GM12878 (cell line): ENCODE measurements around the gene DQX1. TPM values are rescaled to one million over a fixed set of nuclear protein-coding genes. Genes with fewer than 3 reads are reported as not detected.

Experiments used
- ATAC-seq: fragments of 200-7000 bp; cut with Tn5 transposase; 3 replicates; pipeline ENCODE4 v1.9.1; 2020; ENCODE audit warnings: mild to moderate bottlenecking, moderate library complexity
- BruUV-seq: library from RNA; stranded (reverse); fragments of 400-500 nt; replicated peaks from 2 replicates; lab custom pipeline; 2021; lab: Mats Ljungman, UMichigan
- CTCF ChIA-PET: fragments of 300-600 bp; sonication (Branson Sonifier 250); formaldehyde crosslinking; extraction: SDS; loops from one replicate; lab custom pipeline; 2021; ENCODE audit warnings: inconsistent platforms; lab: Yijun Ruan, JAX
- POLR2A ChIA-PET: fragments of 350-600 bp; formaldehyde crosslinking; extraction: SDS; loops from one replicate; lab custom pipeline; 2021; ENCODE audit warnings: inconsistent platforms; lab: Charles Lee
- RAD21 ChIA-PET: fragments of 300-600 bp; sonication (Branson Sonifier 250); formaldehyde crosslinking; loops from one replicate; lab custom pipeline; 2023; ENCODE audit warnings: antibody characterized with exemption; ENCODE audit not compliant: unreplicated experiment; lab: Charles Lee
- SMC1A ChIA-PET: fragments of 300-600 bp; sonication (Branson Sonifier 250); formaldehyde crosslinking; loops from one replicate; lab custom pipeline; 2023; ENCODE audit not compliant: unreplicated experiment, uncharacterized antibody; lab: Charles Lee
- DNase-seq: peaks from one replicate; pipeline ENCODE4 v3.0.0-alpha.2; 2011; ENCODE audit warnings: low read depth, low spot score
- FAIRE-seq: peaks from 3 replicates; lab custom pipeline; 2011; peaks lifted over from hg19 to GRCh38; lab: Jason Lieb, UNC
- H2AFZ ChIP-seq: 2 replicates; pipeline ENCODE4 v1.6.0; 2011; ENCODE audit warnings: low read depth, low read length, control low read depth; ENCODE audit not compliant: control insufficient read depth
- H3K27ac ChIP-seq: 2 replicates; pipeline ENCODE4 v1.5.1; 2011; ENCODE audit warnings: control low read depth; ENCODE audit not compliant: control insufficient read depth, insufficient read depth
- H3K27me3 ChIP-seq, 2 experiments: replicated peaks in 1 of 2; 2 replicates each; pipeline versions ENCODE4 v1.6.0 to v1.6.1; 2011; ENCODE audit warnings: low read length in 1 of 2; ENCODE audit not compliant: control insufficient read depth in 2 of 2, insufficient read depth in 2 of 2
- H3K36me3 ChIP-seq, 2 experiments: 2 replicates each; pipeline ENCODE4 v1.5.1; 2011; ENCODE audit warnings: low read length in 1 of 2; ENCODE audit not compliant: control insufficient read depth in 2 of 2, insufficient read depth in 2 of 2
- H3K4me1 ChIP-seq: 2 replicates; pipeline ENCODE4 v1.6.1; 2011; ENCODE audit warnings: mild to moderate bottlenecking, low read length, moderate library complexity, mixed read lengths; ENCODE audit not compliant: control insufficient read depth, insufficient read depth
- H3K4me2 ChIP-seq: 2 replicates; pipeline ENCODE4 v1.6.0; 2011; ENCODE audit warnings: control low read depth; ENCODE audit not compliant: control insufficient read depth, insufficient read depth
- H3K4me3 ChIP-seq: fragments of 200-600 bp; sonication (generic); 2 replicates; pipeline ENCODE4 v1.5.1; 2016
- H3K79me2 ChIP-seq: 2 replicates; pipeline ENCODE4 v1.6.0; 2011; ENCODE audit warnings: low read length; ENCODE audit not compliant: control insufficient read depth, insufficient read depth
- H3K9ac ChIP-seq: 2 replicates; pipeline ENCODE4 v1.8.0; 2011; ENCODE audit warnings: low read length, control low read depth, mixed read lengths; ENCODE audit not compliant: control insufficient read depth, insufficient read depth
- H3K9me3 ChIP-seq: replicated peaks from 3 replicates; pipeline ENCODE4 v1.5.1; 2011; ENCODE audit warnings: mild to moderate bottlenecking, low read length; ENCODE audit not compliant: control insufficient read depth, insufficient read depth
- H4K20me1 ChIP-seq: 2 replicates; pipeline ENCODE4 v1.6.0; 2011; ENCODE audit not compliant: control insufficient read depth, insufficient read depth
- CEBPB ChIP-seq, 2 experiments: fragments of 150-350 bp in 1 of 2; IDR thresholded peaks; 2 replicates each; pipeline ENCODE4 v1.6.1; 2012 to 2014; ENCODE audit warnings: low read depth in 2 of 2, low read length in 2 of 2, borderline replicate concordance in 1 of 2, inconsistent platforms in 1 of 2
- CEBPZ ChIP-seq: fragments of 150-350 bp; IDR thresholded peaks from 2 replicates; pipeline ENCODE4 v1.6.1; 2016; ENCODE audit warnings: low read depth, low read length
- CHD2 ChIP-seq: IDR thresholded peaks from 2 replicates; pipeline ENCODE4 v1.6.1; 2011; ENCODE audit warnings: low read depth, low read length, improper control_type of control experiment, borderline replicate concordance
- HDAC2 ChIP-seq: fragments of 200-600 bp; sonication (generic); IDR thresholded peaks from 2 replicates; pipeline ENCODE4 v1.6.1; 2017
- KDM1A ChIP-seq: fragments of 200-600 bp; sonication (generic); IDR thresholded peaks from 2 replicates; pipeline ENCODE4 v1.6.1; 2016; ENCODE audit warnings: borderline replicate concordance
- LARP7 ChIP-seq: fragments of 450-650 bp; IDR thresholded peaks from 2 replicates; pipeline ENCODE4 v1.6.1; 2017; ENCODE audit warnings: mild to moderate bottlenecking
- POLR2A ChIP-seq: IDR thresholded peaks from 2 replicates; pipeline ENCODE4 v1.6.1; 2011; ENCODE audit warnings: low read depth, mild to moderate bottlenecking, low read length
- RUNX3 ChIP-seq: IDR thresholded peaks from 2 replicates; pipeline ENCODE4 v1.6.1; 2012; ENCODE audit warnings: low read length, inconsistent platforms
- SPI1 ChIP-seq: IDR thresholded peaks from 2 replicates; pipeline ENCODE4 v1.6.1; 2011; ENCODE audit warnings: low read depth, mild to moderate bottlenecking, low read length, moderate library complexity, borderline replicate concordance; ENCODE audit not compliant: insufficient read depth
- ZNF274 ChIP-seq: IDR thresholded peaks from one replicate; pipeline ENCODE4 v1.8.0; 2011; ENCODE audit not compliant: insufficient read length, insufficient read depth
- ZSCAN29 ChIP-seq: fragments of 450-650 bp; IDR thresholded peaks from 2 replicates; pipeline ENCODE4 v1.6.1; 2017; ENCODE audit warnings: mild to moderate bottlenecking, moderate library complexity
- WGBS: methylation state at CpG from one replicate; pipeline ENCODE4 v1.1.6; 2016; ENCODE audit warnings: low lambda C conversion rate; ENCODE audit not compliant: insufficient replicate concordance, insufficient coverage; ENCODE audit errors: missing lambda C conversion rate; 5-methylcytosine and 5-hydroxymethylcytosine counted together
- in situ Hi-C: fragments of 300-500 bp; cut with MboI; formaldehyde crosslinking; loops from 9 replicates; pipeline ENCODE4 v1.14.3; 2018; ENCODE audit warnings: mixed read lengths
- intact Hi-C: fragments of 100-400 bp; cut with micrococcal nuclease; formaldehyde crosslinking; loops from one replicate; pipeline ENCODE4 v1.14.2; 2022; ENCODE audit not compliant: unreplicated experiment
- polyA plus RNA-seq, 11 experiments: library from polyadenylated mRNA; depleted of rRNA in 4 of 11; unstranded in 6 of 11; stranded (reverse) in 5 of 11; fragments of >200 nt; fragmentation: Nextera tagmentation in 4 of 11; fragmentation: Illumina TruSeq in 1 of 11; extraction: Ambion mirVana in 4 of 11; extraction: Trizol in 1 of 11; gene quantifications; 1 replicate in 1 of 11; 2 replicates in 10 of 11; pipeline versions ENCODE4 v1.2.1 to v1.2.3, GENCODE V29; 2011 to 2016; ENCODE audit warnings: inconsistent platforms in 2 of 11, missing spikeins in 2 of 11, low read depth in 1 of 11
- total RNA-seq, 4 experiments: library from RNA; depleted of rRNA in 3 of 4; stranded (reverse); fragments of >200 nt in 3 of 4; fragmentation: Illumina TruSeq in 1 of 4; extraction: Trizol in 1 of 4; gene quantifications; 2 replicates each; pipeline versions ENCODE4 v1.2.1 to v1.2.3, GENCODE V29; 2013 to 2021
- TF ChIP-seq, protein P1 (sequence below): IDR thresholded peaks from 2 replicates; pipeline ENCODE4 v1.6.1; 2012; ENCODE audit warnings: low read depth, low read length, improper control_type of control experiment
- TF ChIP-seq, protein P2 (sequence below): fragments of 450-650 bp; IDR thresholded peaks from 2 replicates; pipeline ENCODE4 v1.6.1; 2017; ENCODE audit warnings: mild to moderate bottlenecking, moderate library complexity
- TF ChIP-seq, protein P3 (sequence below): fragments of 450-650 bp; IDR thresholded peaks from 2 replicates; pipeline ENCODE4 v1.6.1; 2014; ENCODE audit warnings: mild to moderate bottlenecking

DQX1 gene
- total and polyA plus RNA-seq, 10 of the 15 experiments (the other 5 are each of a cell fraction or from before 2014, with no cell fraction given): 0.34 to 2.1 (median 0.86) TPM

- WGBS: 78% methylated on average over 10 of the region's 10 CpGs
- no TSS peak for BruUV-seq
- H3K36me3 ChIP-seq: peaks cover 8 to 26% of the 10 kb centered on the region in 2 experiments
- TF ChIP-seq, protein P1, sequence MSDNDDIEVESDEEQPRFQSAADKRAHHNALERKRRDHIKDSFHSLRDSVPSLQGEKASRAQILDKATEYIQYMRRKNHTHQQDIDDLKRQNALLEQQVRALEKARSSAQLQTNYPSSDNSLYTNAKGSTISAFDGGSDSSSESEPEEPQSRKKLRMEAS: no peak
- no peak for TF ChIP-seq LARP7
- TF ChIP-seq HDAC2: no peak
- no peak for TF ChIP-seq KDM1A
- no peak for TF ChIP-seq CEBPZ
- TF ChIP-seq ZSCAN29: no peak
- TF ChIP-seq RUNX3: no peak
- TF ChIP-seq SPI1: no peak
- TF ChIP-seq, protein P2, sequence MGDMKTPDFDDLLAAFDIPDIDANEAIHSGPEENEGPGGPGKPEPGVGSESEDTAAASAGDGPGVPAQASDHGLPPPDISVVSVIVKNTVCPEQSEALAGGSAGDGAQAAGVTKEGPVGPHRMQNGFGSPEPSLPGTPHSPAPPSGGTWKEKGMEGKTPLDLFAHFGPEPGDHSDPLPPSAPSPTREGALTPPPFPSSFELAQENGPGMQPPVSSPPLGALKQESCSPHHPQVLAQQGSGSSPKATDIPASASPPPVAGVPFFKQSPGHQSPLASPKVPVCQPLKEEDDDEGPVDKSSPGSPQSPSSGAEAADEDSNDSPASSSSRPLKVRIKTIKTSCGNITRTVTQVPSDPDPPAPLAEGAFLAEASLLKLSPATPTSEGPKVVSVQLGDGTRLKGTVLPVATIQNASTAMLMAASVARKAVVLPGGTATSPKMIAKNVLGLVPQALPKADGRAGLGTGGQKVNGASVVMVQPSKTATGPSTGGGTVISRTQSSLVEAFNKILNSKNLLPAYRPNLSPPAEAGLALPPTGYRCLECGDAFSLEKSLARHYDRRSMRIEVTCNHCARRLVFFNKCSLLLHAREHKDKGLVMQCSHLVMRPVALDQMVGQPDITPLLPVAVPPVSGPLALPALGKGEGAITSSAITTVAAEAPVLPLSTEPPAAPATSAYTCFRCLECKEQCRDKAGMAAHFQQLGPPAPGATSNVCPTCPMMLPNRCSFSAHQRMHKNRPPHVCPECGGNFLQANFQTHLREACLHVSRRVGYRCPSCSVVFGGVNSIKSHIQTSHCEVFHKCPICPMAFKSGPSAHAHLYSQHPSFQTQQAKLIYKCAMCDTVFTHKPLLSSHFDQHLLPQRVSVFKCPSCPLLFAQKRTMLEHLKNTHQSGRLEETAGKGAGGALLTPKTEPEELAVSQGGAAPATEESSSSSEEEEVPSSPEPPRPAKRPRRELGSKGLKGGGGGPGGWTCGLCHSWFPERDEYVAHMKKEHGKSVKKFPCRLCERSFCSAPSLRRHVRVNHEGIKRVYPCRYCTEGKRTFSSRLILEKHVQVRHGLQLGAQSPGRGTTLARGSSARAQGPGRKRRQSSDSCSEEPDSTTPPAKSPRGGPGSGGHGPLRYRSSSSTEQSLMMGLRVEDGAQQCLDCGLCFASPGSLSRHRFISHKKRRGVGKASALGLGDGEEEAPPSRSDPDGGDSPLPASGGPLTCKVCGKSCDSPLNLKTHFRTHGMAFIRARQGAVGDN: no peak
- TF ChIP-seq CEBPB (IDR thresholded peaks at IDR 0.05; ENCODE audit: borderline replicate concordance in 1 of 2, low read depth in 2 of 2, low read length in 2 of 2): no peak
- TF ChIP-seq POLR2A: no peak
- TF ChIP-seq, protein P3, sequence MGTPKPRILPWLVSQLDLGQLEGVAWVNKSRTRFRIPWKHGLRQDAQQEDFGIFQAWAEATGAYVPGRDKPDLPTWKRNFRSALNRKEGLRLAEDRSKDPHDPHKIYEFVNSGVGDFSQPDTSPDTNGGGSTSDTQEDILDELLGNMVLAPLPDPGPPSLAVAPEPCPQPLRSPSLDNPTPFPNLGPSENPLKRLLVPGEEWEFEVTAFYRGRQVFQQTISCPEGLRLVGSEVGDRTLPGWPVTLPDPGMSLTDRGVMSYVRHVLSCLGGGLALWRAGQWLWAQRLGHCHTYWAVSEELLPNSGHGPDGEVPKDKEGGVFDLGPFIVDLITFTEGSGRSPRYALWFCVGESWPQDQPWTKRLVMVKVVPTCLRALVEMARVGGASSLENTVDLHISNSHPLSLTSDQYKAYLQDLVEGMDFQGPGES: no peak
- no peak for TF ChIP-seq CHD2
- no peak for TF ChIP-seq ZNF274
- intact Hi-C loops: no loop called here
- in situ Hi-C loops: no loop called here
- no peak overlapping the region for H3K4me2 ChIP-seq
- SMC1A ChIA-PET: interaction anchor here (9.9 kb wide), 1 partner anchor 51 kb away, joined by 208 read pairs; no protein-coding TSS in a partner anchor
- no peaks in the 10 kb centered on the region for H4K20me1 ChIP-seq
- ATAC-seq (no peak), DNase-seq (no peak), FAIRE-seq (no peak)
- CTCF ChIA-PET: interaction anchor here (1.0 to 10.4 kb wide), 2 partner anchors 30 to 49 kb away, joined by 3 to 135 read pairs; partner anchors contain the start of gene PCGF1
- H3K4me3 ChIP-seq: no peak overlapping the region
- POLR2A ChIA-PET: no interaction called here
- H3K9me3 ChIP-seq: no peaks in the 10 kb centered on the region
- no peak overlapping the region for H3K9ac ChIP-seq
- H3K4me1 ChIP-seq: peaks cover 28% of the 10 kb centered on the region
- no peaks in the 10 kb centered on the region for H3K27me3 ChIP-seq
- RAD21 ChIA-PET: no interaction called here
- H3K27ac ChIP-seq: no peak overlapping the region
- no peak overlapping the region for H2AFZ ChIP-seq
- H3K79me2 ChIP-seq: peaks cover 16% of the 10 kb centered on the region
Observed at GRCh38 chr2:74535440-74535965, 9.5 kb upstream of the DQX1 start.
